GM18517 (cell line): ENCODE results near the gene GRK5.
"Not testable (repeated sequence)": the region's sequence is repeated elsewhere in the genome, so short reads cannot be mapped to it uniquely, and the experiment has no call there.

Experiments used
- ATAC-seq: cut with Tn5 transposase; IDR thresholded peaks from one replicate; pipeline ENCODE4 v1.9.1; 2021; ENCODE audit warnings: mild to moderate bottlenecking, moderate library complexity; ENCODE audit not compliant: unreplicated experiment

The GRK5 gene

GRCh38 chr10:119248184-119248583 lies 40.8 kb downstream of the GRK5 start:
- ATAC-seq, result no peak

DNA sequence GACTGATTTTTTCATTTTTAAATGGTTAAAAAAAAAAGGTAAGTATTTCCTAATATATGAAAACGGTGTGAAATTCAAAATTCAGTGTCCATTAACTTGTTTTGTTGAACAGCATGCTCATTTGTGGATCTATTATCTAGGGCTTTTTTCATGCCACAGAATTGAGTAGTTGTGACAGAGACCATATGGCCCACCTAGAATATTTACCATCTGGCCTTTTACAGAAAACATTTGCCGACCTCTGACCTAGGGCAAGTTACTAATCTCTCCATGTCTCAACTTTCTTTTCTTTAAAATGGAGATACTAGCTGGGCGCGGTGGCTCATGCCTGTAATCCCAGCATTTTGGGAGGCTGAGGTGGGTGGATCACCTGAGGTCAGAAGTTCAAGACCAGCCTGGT lies 41.3 kb downstream of the GRK5 start:
- ATAC-seq, result no peak

DNA sequence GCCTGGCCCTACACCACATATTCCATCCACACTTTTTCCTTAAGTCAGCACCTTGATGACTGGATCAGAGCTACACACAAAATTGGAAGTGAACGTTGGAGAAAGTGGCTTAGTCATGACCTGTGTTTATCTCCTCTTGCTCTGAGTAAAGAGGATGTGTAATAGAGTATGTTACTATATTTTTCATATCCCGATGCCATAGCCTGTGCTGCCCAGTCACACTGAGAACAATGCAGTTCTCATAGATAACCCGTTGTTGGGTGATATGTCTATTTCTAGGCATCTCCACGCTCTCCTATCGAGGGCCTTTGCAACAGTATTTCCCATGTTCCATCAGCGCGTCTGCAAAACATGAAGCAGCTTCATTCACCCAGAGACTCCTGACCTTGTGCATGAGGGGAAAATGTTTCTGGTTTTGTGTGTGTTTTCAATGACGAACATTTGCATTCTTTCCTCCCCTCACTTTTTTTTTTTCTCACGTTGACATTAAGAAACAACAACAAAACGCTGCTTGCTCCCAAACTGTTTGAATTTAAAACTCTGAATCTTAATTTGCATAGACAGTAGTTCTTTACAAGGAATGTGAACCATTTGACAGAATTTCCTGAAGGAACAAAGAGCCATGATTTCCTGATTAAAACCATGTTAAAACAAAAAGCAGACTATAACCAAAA lies 43.4 kb downstream of the GRK5 start:
- ATAC-seq, result no peak

- no peak for ATAC-seq
These were observed 43.9 kb downstream of the GRK5 start for GRCh38 chr10:119251315-119251708.

DNA sequence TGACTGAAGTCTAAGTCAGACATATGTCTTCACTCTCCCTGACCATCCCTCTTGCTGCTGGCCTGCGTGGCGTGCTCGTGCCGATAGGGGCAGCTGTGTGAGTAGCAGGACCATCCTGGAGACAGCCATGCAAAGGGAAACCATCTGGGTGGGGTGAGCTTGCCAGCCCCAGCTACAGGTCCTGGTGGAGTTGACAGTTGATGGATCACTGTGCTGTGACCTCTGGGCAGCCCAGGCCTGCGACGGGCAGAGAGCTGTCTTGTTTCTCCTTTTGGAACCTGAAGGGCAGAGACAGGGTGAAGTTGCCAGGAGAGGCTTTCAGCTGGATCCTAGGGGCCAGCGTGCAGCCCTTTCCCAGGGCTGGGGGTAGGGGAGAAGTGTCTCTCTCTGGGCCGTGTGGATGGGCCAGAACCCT lies 44.7 kb downstream of the GRK5 start:
- no peak for ATAC-seq

GRCh38 chr10:119252470-119253151 lies 45.2 kb downstream of the GRK5 start:
- no peak for ATAC-seq

DNA sequence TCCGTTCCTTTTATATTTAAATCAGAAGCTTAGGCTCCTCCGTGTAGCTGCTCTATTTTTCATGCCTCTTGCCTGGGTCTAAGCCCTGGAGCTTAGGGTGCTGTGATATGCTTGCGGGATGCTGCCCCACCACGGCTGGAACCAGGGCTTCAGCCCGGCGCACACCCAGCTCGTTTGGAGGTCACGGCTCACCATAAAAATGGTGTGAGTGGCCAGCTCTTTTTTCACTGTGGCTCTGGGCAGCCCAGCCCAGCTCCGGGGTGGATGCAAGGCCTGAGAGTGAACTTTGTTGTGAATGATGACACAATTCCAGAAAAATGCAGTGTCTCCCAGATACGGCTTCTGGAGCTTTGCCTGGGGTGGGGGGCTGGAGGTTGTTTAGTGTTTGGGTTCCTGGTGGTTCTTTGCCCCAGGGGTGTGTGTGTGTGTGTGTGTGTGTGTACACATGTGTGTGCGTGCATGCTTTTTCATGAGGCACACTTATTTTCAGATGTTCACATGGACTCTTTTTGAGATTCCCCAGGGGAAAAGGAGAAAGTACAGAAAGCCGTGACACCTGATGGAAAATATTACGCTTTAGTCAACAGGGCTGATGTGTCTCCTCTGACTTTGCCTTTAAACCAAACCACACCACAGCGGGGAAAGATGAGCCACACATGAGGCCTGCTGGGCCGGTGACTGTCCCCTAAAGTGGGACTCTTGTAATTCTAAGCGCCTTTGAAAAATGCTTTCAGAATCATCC lies 46.2 kb downstream of the GRK5 start:
- ATAC-seq, result no peak

DNA sequence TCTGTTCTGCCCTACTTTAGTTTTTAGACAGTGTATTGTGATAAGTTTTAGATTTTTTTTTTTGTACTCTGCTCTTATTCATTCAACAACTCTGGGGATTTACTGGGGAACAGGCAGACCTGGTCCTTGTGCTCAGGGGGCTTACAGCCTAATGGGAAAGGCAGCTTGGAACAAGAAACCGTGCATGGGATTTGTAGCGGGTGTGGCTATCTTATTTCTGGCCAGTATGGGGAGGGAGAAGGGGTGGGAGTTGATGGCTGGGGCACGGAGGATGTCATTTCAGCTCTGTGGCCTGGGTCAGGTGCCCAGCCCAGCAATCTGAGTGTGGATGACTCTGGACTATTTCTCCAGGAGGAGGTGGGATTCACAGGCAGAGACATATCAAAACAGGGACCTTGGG lies 47.0 kb downstream of the GRK5 start:
- ATAC-seq, result no peak

DNA sequence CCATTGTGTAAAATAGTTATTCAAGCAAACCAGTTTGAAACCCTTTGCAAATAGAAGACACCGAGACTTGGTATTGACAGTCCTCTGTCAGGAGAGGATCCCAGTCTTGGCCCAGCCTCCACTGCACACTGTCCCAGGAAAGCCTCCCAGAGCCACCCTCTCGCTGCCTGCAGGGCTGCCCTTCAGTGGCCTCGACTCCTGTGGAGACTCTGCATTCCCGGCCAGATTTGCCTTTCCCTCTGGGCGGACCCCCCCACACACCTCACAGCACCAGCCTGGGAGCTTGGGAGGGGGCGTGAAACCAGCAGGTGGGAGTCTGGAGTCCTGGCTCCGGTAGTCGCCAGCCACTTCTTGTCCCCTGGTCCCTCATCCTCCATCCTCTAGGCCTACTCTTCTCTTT lies 48.7 kb downstream of the GRK5 start:
- no peak for ATAC-seq

GRCh38 chr10:119256897-119257296 lies 49.5 kb downstream of the GRK5 start:
- ATAC-seq, result no peak

DNA sequence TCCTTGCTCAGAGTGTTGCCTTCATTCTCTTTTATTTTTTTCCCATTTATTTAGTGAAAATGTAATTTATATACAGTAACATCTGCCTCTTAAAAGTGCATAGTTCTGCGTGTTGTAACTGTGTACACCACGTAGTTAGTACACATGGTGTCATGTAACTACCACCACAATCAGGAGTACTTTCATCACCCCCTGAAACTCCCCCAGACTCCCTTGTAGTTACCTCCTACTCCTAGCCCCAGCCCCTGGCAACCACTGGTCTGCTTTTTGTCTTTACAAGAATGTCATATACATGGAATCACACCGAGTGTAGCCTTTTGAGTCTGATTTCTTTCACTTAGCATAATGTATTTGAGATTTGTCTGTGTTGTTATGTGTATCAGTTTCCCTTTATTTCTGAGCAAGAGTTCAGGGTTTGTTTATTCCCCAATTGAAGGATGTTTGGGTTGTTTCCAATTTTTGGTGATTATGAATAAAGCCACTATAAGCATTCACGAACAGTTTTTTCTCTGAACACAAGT lies 50.6 kb downstream of the GRK5 start:
- no peak for ATAC-seq

GRCh38 chr10:119259345-119259744 lies 52.0 kb downstream of the GRK5 start:
- no peak for ATAC-seq

DNA sequence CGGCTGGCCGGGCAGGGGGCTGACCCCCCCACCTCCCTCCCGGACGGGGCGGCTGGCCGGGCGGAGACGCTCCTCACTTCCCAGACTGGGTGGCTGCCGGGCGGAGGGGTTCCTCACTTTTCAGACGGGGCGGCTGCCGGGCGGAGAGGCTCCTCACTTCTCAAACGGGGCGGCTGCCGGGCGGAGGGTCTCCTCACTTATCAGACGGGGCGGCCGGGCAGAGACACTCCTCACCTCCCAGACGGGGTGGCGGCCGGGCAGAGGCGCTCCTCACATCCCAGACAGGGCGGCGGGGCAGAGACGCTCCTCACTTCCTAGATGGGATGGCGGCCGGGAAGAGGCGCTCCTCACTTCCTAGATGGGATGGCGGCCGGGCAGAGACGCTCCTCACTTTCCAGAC lies 53.6 kb downstream of the GRK5 start:
- not testable (repeated sequence) for ATAC-seq

- ATAC-seq, result no peak
These were observed 56.7 kb downstream of the GRK5 start for GRCh38 chr10:119263951-119264617.

DNA sequence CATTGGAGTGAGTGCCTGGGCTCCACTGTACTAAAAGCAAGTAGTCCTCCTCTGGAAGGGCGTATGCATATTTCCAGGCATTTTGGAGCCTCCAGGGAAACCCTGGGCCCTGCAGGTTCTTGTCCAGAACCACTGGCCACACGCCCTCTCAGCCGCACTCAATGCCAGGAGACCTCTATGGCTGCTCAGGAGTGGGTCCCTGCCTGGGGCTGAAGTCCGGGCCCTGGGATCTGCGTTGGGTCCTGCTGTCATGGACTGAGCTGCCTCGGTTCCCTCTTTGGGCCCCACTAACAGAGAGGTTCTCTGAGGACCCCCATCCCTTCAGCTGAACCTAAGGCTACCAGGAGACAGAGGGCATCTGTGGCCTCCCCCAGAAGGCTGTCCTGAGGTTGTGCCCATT lies 58.3 kb downstream of the GRK5 start:
- no peak for ATAC-seq

GRCh38 chr10:119267384-119267783 lies 60.0 kb downstream of the GRK5 start:
- ATAC-seq, result no peak

- no peak for ATAC-seq
These were observed 61.1 kb downstream of the GRK5 start for GRCh38 chr10:119268428-119268827.

DNA sequence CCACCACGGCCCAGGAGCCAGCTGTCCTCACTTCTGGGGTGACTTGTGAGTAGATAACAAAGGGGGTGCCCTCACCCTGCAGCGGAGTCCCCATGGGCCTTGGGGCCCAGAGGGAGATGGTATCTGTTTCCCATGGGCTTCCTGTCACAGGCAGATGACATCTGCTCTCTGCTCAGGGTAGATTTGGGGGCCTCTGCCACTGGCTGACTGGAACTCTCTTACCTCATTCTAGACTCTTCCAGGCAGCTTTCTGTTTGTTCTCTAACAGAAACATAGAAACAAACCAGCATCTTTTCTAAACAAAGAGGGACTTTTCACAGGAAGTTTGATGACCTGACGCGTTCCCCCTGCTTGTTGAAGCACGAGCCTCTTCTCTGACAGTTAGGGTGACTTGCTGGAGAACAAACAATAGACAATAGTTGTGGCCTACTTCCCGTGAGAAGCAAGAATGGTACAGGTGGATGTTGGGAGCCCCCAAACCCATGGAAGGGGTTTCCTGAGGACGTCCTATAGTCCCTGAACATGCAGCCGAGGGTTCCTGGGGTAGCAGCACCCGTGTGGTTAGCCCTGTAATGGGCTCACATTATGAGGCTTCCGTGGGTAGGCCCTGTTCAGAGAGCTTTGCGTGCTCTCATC lies 61.6 kb downstream of the GRK5 start:
- peak; percentile 84 for ATAC-seq

GRCh38 chr10:119269737-119270136 lies 62.4 kb downstream of the GRK5 start:
- ATAC-seq, result no peak

GRCh38 chr10:119270762-119271366 lies 63.5 kb downstream of the GRK5 start:
- ATAC-seq, result peak; percentile 57
